Peyer's patch (tissue), 4 donors: ENCODE data around the gene CA10.

Source experiments
- CTCF ChIP-seq, 6 experiments: fragments of 450-650 bp in 4 of 6; fragments of 200-600 bp in 2 of 6; sonication (generic) in 1 of 6; IDR thresholded peaks; one replicate each; pipeline ENCODE4 v1.5.1; 2017 to 2019; ENCODE audit warnings: antibody characterized with exemption in 6 of 6, mild to moderate bottlenecking in 3 of 6, moderate library complexity in 1 of 6
- POLR2A ChIP-seq, 2 donors: fragments of 450-650 bp; IDR thresholded peaks; one replicate each; pipeline ENCODE4 v1.5.1; 2017; ENCODE audit warnings: antibody characterized with exemption in 2 of 2, mild to moderate bottlenecking in 2 of 2, moderate library complexity in 2 of 2

GRCh38 chr17:51778842-51779241 is 379.7 kb downstream of the CA10 start:
- TF ChIP-seq CTCF (IDR thresholded peaks at IDR 0.05) (no peak), POLR2A (IDR thresholded peaks at IDR 0.05) (no peak)
